HUES48 (cell line): ENCODE data around the gene ADRB1.

Experiments
- H3K27ac ChIP-seq: one replicate; pipeline ENCODE4 v1.7.0; 2013; ENCODE audit warnings: low read depth, low read length, inconsistent platforms
- H3K27me3 ChIP-seq: 2 replicates; pipeline ENCODE4 v1.6.1; 2013; ENCODE audit warnings: mild to moderate bottlenecking, low read length; ENCODE audit not compliant: control insufficient read depth, insufficient read depth
- H3K36me3 ChIP-seq: 2 replicates; pipeline ENCODE4 v1.6.1; 2013; ENCODE audit warnings: low read length; ENCODE audit not compliant: control insufficient read depth, insufficient read depth
- H3K4me1 ChIP-seq: 2 replicates; pipeline ENCODE4 v1.6.1; 2013; ENCODE audit warnings: mild to moderate bottlenecking, low read length; ENCODE audit not compliant: control insufficient read depth, insufficient read depth
- H3K4me3 ChIP-seq: 2 replicates; pipeline ENCODE4 v1.5.1; 2013; ENCODE audit warnings: mild to moderate bottlenecking, low read depth, low read length
- H3K9ac ChIP-seq: 2 replicates; pipeline ENCODE4 v1.6.1; 2013; ENCODE audit warnings: mild to moderate bottlenecking, low read depth, low read length, moderate library complexity
- H3K9me3 ChIP-seq: 2 replicates; pipeline ENCODE4 v1.6.1; 2013; ENCODE audit warnings: low read length; ENCODE audit not compliant: control insufficient read depth, insufficient read depth

Gene ADRB1

DNA sequence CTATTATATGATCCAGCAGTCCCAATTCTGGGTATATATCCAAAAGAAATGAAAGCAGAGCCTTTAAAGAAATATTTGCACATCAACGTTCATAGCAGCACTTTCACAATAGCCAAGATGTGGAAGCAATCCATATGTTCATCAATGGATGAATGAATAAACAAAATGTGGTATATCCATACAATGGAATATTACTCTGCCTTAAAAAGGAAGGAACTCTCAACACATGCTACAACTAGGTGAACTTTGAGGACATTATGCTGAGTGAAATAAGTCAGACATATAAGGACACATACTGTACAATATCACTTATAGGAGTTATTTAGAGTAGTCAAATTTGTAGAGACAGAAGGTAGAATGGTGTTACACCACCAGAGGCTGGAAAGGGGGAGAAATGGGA, 28.0 kb upstream of the ADRB1 start:
- peaks cover 3% of the 10 kb centered on the region; the same call in 1 of the 2 replicates for H3K9me3 ChIP-seq
- no peak overlapping the region for H3K4me3 ChIP-seq
- H3K36me3 ChIP-seq: no peaks in the 10 kb centered on the region
- H3K27me3 ChIP-seq: no peaks in the 10 kb centered on the region
- no peak overlapping the region for H3K9ac ChIP-seq
- H3K4me1 ChIP-seq: no peaks in the 10 kb centered on the region
- H3K27ac ChIP-seq: no peak overlapping the region

- no peak overlapping the region for H3K9ac ChIP-seq
- H3K36me3 ChIP-seq: no peaks in the 10 kb centered on the region
- no peak overlapping the region for H3K4me3 ChIP-seq
- H3K27ac ChIP-seq: no peak overlapping the region
- H3K27me3 ChIP-seq: no peaks in the 10 kb centered on the region
- H3K9me3 ChIP-seq: peaks cover 3% of the 10 kb centered on the region; the same call in 1 of the 2 replicates
- no peaks in the 10 kb centered on the region for H3K4me1 ChIP-seq
These were observed 26.4 kb upstream of the ADRB1 start for GRCh38 chr10:114017271-114017670.

DNA sequence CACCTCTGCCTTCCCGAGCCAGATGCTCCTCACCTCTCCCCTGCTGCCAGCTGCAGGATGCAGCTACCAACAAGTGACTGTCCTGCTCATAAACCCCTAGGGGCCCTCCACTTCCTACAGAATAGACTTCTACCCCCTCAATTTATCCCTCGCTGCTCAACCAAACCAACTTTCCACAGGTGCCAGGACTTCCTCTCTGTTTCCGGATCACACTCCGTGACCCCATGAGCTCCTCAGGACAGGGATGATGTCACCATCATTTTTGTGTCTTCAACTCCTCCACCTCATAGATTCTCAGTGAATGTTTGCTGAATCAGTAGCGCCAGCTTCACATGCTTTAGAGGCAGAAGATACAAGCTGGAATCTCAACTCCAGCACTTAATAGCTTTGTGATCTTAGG, 25.8 kb upstream of the ADRB1 start:
- Histone ChIP-seq H3K27me3 (no peaks in the 10 kb centered on the region), H3K27ac (no peak overlapping the region), H3K36me3 (no peaks in the 10 kb centered on the region), H3K4me3 (no peak overlapping the region), H3K9ac (no peak overlapping the region), H3K4me1 (no peaks in the 10 kb centered on the region), H3K9me3 (peaks cover 3% of the 10 kb centered on the region; the same call in 1 of the 2 replicates)

DNA sequence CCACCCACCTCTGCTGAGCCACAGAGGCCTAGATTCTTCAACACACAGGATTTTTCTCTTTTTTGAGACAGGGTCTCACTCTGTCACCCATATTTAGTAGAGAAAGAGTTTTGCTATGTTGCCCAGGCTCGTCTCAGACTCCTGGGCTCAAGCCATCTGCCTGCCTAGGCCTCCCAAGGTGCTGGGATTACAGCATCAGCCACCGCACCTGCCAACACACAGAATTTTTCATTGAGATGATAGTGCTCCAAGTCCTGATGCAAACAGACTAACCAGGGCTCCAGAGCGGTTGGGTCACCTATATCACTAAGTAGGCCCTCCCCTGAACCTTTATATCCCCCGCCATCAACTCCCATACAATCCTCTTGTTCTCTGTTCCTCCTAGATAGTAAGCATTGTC, 24.4 kb upstream of the ADRB1 start:
- Histone ChIP-seq H3K9me3 (peaks cover 3% of the 10 kb centered on the region; the same call in 1 of the 2 replicates), H3K27me3 (no peaks in the 10 kb centered on the region), H3K4me3 (no peak overlapping the region), H3K27ac (no peak overlapping the region), H3K9ac (no peak overlapping the region), H3K4me1 (no peaks in the 10 kb centered on the region), H3K36me3 (no peaks in the 10 kb centered on the region)

DNA sequence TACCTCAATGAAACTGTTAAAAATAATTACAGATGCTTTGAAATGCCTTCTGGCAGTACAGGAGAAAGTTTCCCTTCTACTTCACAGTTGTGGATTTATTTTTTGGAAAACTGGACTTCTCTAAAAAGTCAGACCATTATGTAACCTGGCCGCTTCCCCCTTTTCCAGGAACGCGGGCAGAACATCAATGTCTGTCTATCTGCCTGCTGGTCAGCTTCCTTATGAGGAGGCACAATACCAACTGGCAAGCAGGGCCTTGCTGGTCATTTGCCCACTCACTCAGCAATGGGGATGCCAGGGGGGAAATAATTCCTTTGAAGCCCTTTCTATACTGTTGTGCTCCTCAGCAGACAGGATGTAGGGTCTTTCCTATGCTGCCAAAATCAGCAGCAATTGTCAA, 22.5 kb upstream of the ADRB1 start:
- H3K27me3 ChIP-seq: no peaks in the 10 kb centered on the region
- no peak overlapping the region for H3K4me3 ChIP-seq
- H3K36me3 ChIP-seq: no peaks in the 10 kb centered on the region
- no peak overlapping the region for H3K9ac ChIP-seq
- no peak overlapping the region for H3K27ac ChIP-seq
- H3K4me1 ChIP-seq: no peaks in the 10 kb centered on the region
- H3K9me3 ChIP-seq: no peaks in the 10 kb centered on the region

- no peak overlapping the region for H3K27ac ChIP-seq
- H3K36me3 ChIP-seq: no peaks in the 10 kb centered on the region
- no peaks in the 10 kb centered on the region for H3K27me3 ChIP-seq
- no peak overlapping the region for H3K9ac ChIP-seq
- H3K9me3 ChIP-seq: no peaks in the 10 kb centered on the region
- no peak overlapping the region for H3K4me3 ChIP-seq
- H3K4me1 ChIP-seq: peaks cover 4% of the 10 kb centered on the region
These were observed 21.7 kb upstream of the ADRB1 start for GRCh38 chr10:114021717-114022680.

GRCh38 chr10:114022766-114023597, 20.7 kb upstream of the ADRB1 start:
- peaks cover 4% of the 10 kb centered on the region for H3K4me1 ChIP-seq
- H3K36me3 ChIP-seq: no peaks in the 10 kb centered on the region
- no peak overlapping the region for H3K4me3 ChIP-seq
- H3K9me3 ChIP-seq: no peaks in the 10 kb centered on the region
- no peaks in the 10 kb centered on the region for H3K27me3 ChIP-seq
- H3K27ac ChIP-seq: no peak overlapping the region
- H3K9ac ChIP-seq: no peak overlapping the region

GRCh38 chr10:114024876-114025610, 18.6 kb upstream of the ADRB1 start:
- H3K9ac ChIP-seq: no peak overlapping the region
- no peaks in the 10 kb centered on the region for H3K9me3 ChIP-seq

GRCh38 chr10:114025611-114026130, 18.0 kb upstream of the ADRB1 start:
- no peak overlapping the region for H3K9ac ChIP-seq
- no peaks in the 10 kb centered on the region for H3K27me3 ChIP-seq
- no peak overlapping the region for H3K4me3 ChIP-seq
- no peak overlapping the region for H3K27ac ChIP-seq
- H3K36me3 ChIP-seq: no peaks in the 10 kb centered on the region
- H3K4me1 ChIP-seq: peaks cover 4% of the 10 kb centered on the region
- H3K9me3 ChIP-seq: no peaks in the 10 kb centered on the region

More at GRCh38 chr10:114024876-114025610, 18.6 kb upstream of the ADRB1 start:
- no peak overlapping the region for H3K4me3 ChIP-seq
- H3K4me1 ChIP-seq: peaks cover 4% of the 10 kb centered on the region
- H3K27ac ChIP-seq: no peak overlapping the region
- no peaks in the 10 kb centered on the region for H3K27me3 ChIP-seq
- H3K36me3 ChIP-seq: no peaks in the 10 kb centered on the region

DNA sequence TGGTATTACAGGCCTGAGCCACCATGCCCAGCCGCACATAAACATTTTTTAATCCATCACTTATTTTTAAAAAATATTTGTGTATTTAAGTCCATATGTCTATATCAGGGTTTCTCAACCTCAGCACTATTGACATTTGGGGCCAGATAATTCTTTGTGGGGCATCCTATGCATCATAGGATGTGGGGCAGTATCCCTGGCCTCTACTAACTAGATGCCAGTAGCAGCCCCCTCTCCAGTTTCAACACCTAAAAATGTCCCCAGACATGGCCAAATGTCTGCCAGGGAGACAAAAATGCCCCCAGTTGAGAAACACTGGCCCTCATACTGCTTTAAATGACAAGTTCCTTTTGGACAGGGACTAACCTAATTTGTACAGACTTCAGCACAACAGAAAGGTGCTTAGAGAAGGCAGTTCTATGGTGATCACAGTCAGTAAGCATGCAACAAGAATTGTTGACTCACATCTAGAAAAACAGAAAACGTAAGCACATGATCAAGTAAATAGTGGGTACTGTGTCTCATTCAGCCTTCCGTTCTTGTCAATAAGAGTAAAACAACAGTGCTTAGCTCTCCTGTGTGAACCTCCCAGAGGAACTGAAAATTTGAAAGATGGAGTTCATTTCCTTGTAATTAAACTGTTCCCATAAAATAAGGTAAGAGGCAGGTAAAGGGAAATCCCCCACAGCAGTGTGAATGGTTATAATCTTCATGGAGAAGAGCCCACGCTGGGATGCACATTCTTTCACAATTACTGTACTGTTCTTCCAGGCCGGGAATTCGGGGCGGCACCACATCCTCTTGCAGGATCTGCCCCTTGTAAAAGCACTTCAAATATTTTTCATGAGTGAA, 17.3 kb upstream of the ADRB1 start:
- Histone ChIP-seq H3K9ac (no peak overlapping the region), H3K36me3 (no peaks in the 10 kb centered on the region), H3K4me1 (peaks cover 4% of the 10 kb centered on the region), H3K27me3 (no peaks in the 10 kb centered on the region), H3K9me3 (no peaks in the 10 kb centered on the region), H3K27ac (peak overlapping the region; percentile 71), H3K4me3 (no peak overlapping the region)
